ENCODE results near the gene CXXC5.
"Not testable (repeated sequence)": the region's sequence is repeated elsewhere in the genome, so short reads cannot be mapped to it uniquely, and the experiment has no call there.

CXXC5 gene

GRCh38 chr5:139712412-139712811 is 64.3 kb downstream of the CXXC5 start:
- H3K27ac ChIP-seq, result no peak overlapping the region
- H3K79me2 ChIP-seq (ENCODE audit: insufficient read depth, low read depth), result no peaks in the 10 kb centered on the region
- H3K36me3 ChIP-seq (ENCODE audit: insufficient read depth), result no peaks in the 10 kb centered on the region
- H2AFZ ChIP-seq (ENCODE audit: low read depth), result no peak overlapping the region
- peaks cover 12% of the 10 kb centered on the region for H3K4me1 ChIP-seq (ENCODE audit: low read depth, poor library complexity, severe bottlenecking)
- H3K9ac ChIP-seq, result no peak overlapping the region
- no peaks in the 10 kb centered on the region for H3K27me3 ChIP-seq (ENCODE audit: insufficient read depth, low read depth)
- H3K4me3 ChIP-seq (IDR thresholded peaks at IDR 0.05; ENCODE audit: insufficient read depth, low read depth, low read length), result no peak overlapping the region
- no peak overlapping the region for H3K4me2 ChIP-seq
- no peak for TF ChIP-seq CTCF (conservative IDR thresholded peaks at IDR 0.05; ENCODE audit: low read depth, low read length)
- H4K20me1 ChIP-seq (ENCODE audit: insufficient read depth), result no peaks in the 10 kb centered on the region

- not testable (repeated sequence) for H3K79me2 ChIP-seq (ENCODE audit: insufficient read depth, low read depth); H3K27me3 ChIP-seq (ENCODE audit: insufficient read depth, low read depth); H2AFZ ChIP-seq (ENCODE audit: low read depth); H3K36me3 ChIP-seq (ENCODE audit: insufficient read depth); H3K27ac ChIP-seq; H3K4me3 ChIP-seq (IDR thresholded peaks at IDR 0.05; ENCODE audit: insufficient read depth, low read depth, low read length); H4K20me1 ChIP-seq (ENCODE audit: insufficient read depth); H3K9ac ChIP-seq; H3K4me2 ChIP-seq
- H3K4me1 ChIP-seq (ENCODE audit: low read depth, poor library complexity, severe bottlenecking), result peaks cover 12% of the 10 kb centered on the region
These were observed 65.7 kb downstream of the CXXC5 start for GRCh38 chr5:139713898-139714297.

GRCh38 chr5:139717221-139717620 is 69.1 kb downstream of the CXXC5 start:
- Histone ChIP-seq H3K27me3 (ENCODE audit: insufficient read depth, low read depth) (no peaks in the 10 kb centered on the region), H3K4me2 (no peak overlapping the region), H4K20me1 (ENCODE audit: insufficient read depth) (no peaks in the 10 kb centered on the region), H3K9ac (no peak overlapping the region), H3K27ac (no peak overlapping the region), H2AFZ (ENCODE audit: low read depth) (no peak overlapping the region), H3K79me2 (ENCODE audit: insufficient read depth, low read depth) (no peaks in the 10 kb centered on the region), H3K36me3 (ENCODE audit: insufficient read depth) (no peaks in the 10 kb centered on the region), H3K4me3 (IDR thresholded peaks at IDR 0.05; ENCODE audit: insufficient read depth, low read depth, low read length) (no peak overlapping the region), H3K4me1 (ENCODE audit: low read depth, poor library complexity, severe bottlenecking) (no peaks in the 10 kb centered on the region)
- no peak for TF ChIP-seq CTCF (conservative IDR thresholded peaks at IDR 0.05; ENCODE audit: low read depth, low read length)

GRCh38 chr5:139718403-139718802 is 70.3 kb downstream of the CXXC5 start:
- not testable (repeated sequence) for H3K36me3 ChIP-seq (ENCODE audit: insufficient read depth); H2AFZ ChIP-seq (ENCODE audit: low read depth); H3K79me2 ChIP-seq (ENCODE audit: insufficient read depth, low read depth); H3K4me1 ChIP-seq (ENCODE audit: low read depth, poor library complexity, severe bottlenecking); H3K9ac ChIP-seq; H3K27me3 ChIP-seq (ENCODE audit: insufficient read depth, low read depth); H3K4me2 ChIP-seq; H3K27ac ChIP-seq; H4K20me1 ChIP-seq (ENCODE audit: insufficient read depth); H3K4me3 ChIP-seq (IDR thresholded peaks at IDR 0.05; ENCODE audit: insufficient read depth, low read depth, low read length)

GRCh38 chr5:139719970-139720369 is 71.8 kb downstream of the CXXC5 start:
- H3K27ac ChIP-seq; H4K20me1 ChIP-seq (ENCODE audit: insufficient read depth): not testable (repeated sequence)

GRCh38 chr5:139723986-139724587 is 75.9 kb downstream of the CXXC5 start:
- H3K9ac ChIP-seq, result no peak overlapping the region
- no peak overlapping the region for H2AFZ ChIP-seq (ENCODE audit: low read depth)
- H3K4me2 ChIP-seq, result no peak overlapping the region
- H3K4me1 ChIP-seq (ENCODE audit: low read depth, poor library complexity, severe bottlenecking), result no peaks in the 10 kb centered on the region
- no peaks in the 10 kb centered on the region for H3K27me3 ChIP-seq (ENCODE audit: insufficient read depth, low read depth)
- H3K79me2 ChIP-seq (ENCODE audit: insufficient read depth, low read depth), result no peaks in the 10 kb centered on the region
- no peaks in the 10 kb centered on the region for H4K20me1 ChIP-seq (ENCODE audit: insufficient read depth)
- H3K36me3 ChIP-seq (ENCODE audit: insufficient read depth), result no peaks in the 10 kb centered on the region
- H3K4me3 ChIP-seq (IDR thresholded peaks at IDR 0.05; ENCODE audit: insufficient read depth, low read depth, low read length), result no peak overlapping the region
- TF ChIP-seq CTCF (conservative IDR thresholded peaks at IDR 0.05; ENCODE audit: low read depth, low read length), result no peak
- no peak overlapping the region for H3K27ac ChIP-seq

More at GRCh38 chr5:139719970-139720369, 71.8 kb downstream of the CXXC5 start:
- not testable (repeated sequence) for H3K27me3 ChIP-seq (ENCODE audit: insufficient read depth, low read depth); H3K36me3 ChIP-seq (ENCODE audit: insufficient read depth); H2AFZ ChIP-seq (ENCODE audit: low read depth); H3K4me2 ChIP-seq; H3K9ac ChIP-seq; H3K79me2 ChIP-seq (ENCODE audit: insufficient read depth, low read depth); H3K4me1 ChIP-seq (ENCODE audit: low read depth, poor library complexity, severe bottlenecking); H3K4me3 ChIP-seq (IDR thresholded peaks at IDR 0.05; ENCODE audit: insufficient read depth, low read depth, low read length)

All from KMS-11 (cell line).